Peyer's patch (tissue), 4 donors: ENCODE data around the gene PTPRN. TPM values are rescaled to one million over a fixed set of nuclear protein-coding genes. Genes with fewer than 3 reads are reported as not detected.
A peak's percentile ranks its signal among the peaks of the same experiment; 100 is the strongest.
"Not testable (repeated sequence)": the region's sequence is repeated elsewhere in the genome, so short reads cannot be mapped to it uniquely, and the experiment has no call there.

ENCODE experiments used
- DNase-seq, 3 donors: peaks; one replicate each; pipeline ENCODE4 v3.0.0-alpha.2; 2017 to 2019
- H3K27ac ChIP-seq, 4 donors: fragments of 200-600 bp; sonication (generic); one replicate each; pipeline ENCODE4 v1.5.1; 2016 to 2019
- H3K27me3 ChIP-seq, 2 donors: fragments of 200-600 bp; sonication (generic); one replicate each; pipeline ENCODE4 v1.5.1; 2019
- H3K36me3 ChIP-seq, 3 donors: fragments of 200-600 bp; sonication (generic); one replicate each; pipeline ENCODE4 v1.5.1; 2016 to 2019
- H3K4me1 ChIP-seq, 4 donors: fragments of 200-600 bp; sonication (generic); one replicate each; pipeline ENCODE4 v1.5.1; 2016 to 2019
- H3K4me3 ChIP-seq, 4 donors: fragments of 200-600 bp; sonication (generic); 1 replicate in 3 of 4; 2 replicates in 1 of 4; pipeline ENCODE4 v1.5.1; 2016 to 2019; ENCODE audit warnings: mild to moderate bottlenecking in 1 of 4
- H3K9me3 ChIP-seq, 4 donors: fragments of 200-600 bp; sonication (generic); one replicate each; pipeline ENCODE4 v1.5.1; 2016 to 2019; ENCODE audit warnings: mild to moderate bottlenecking in 1 of 4
- CTCF ChIP-seq, 6 experiments: fragments of 450-650 bp in 4 of 6; fragments of 200-600 bp in 2 of 6; sonication (generic) in 1 of 6; IDR thresholded peaks; one replicate each; pipeline ENCODE4 v1.5.1; 2017 to 2019; ENCODE audit warnings: antibody characterized with exemption in 6 of 6, mild to moderate bottlenecking in 3 of 6, moderate library complexity in 1 of 6
- POLR2A ChIP-seq, 2 donors: fragments of 450-650 bp; IDR thresholded peaks; one replicate each; pipeline ENCODE4 v1.5.1; 2017; ENCODE audit warnings: antibody characterized with exemption in 2 of 2, mild to moderate bottlenecking in 2 of 2, moderate library complexity in 2 of 2
- total RNA-seq, 4 donors: library from RNA; depleted of rRNA; stranded (reverse); fragments of >200 nt; gene quantifications; one replicate each; pipeline ENCODE4 v1.1.0, GENCODE V29; 2016

Gene PTPRN
- total RNA-seq, 4 donors from 2014 or later, result 0.88 to 4.9 (median 2.3) TPM; not detected in 1

- H3K9me3 ChIP-seq, result no peaks in the 10 kb centered on the region
- H3K4me1 ChIP-seq, result peaks cover 0 to 9% (median 0%) of the 10 kb centered on the region in 4 donors
- TF ChIP-seq CTCF (IDR thresholded peaks at IDR 0.05) (no peak), POLR2A (IDR thresholded peaks at IDR 0.05) (no peak)
- H3K36me3 ChIP-seq, result peaks cover 0 to 27% (median 0%) of the 10 kb centered on the region in 3 donors
- no peak overlapping the region for H3K4me3 ChIP-seq
- H3K27ac ChIP-seq, result no peak overlapping the region
- DNase-seq, result peak in 1 of 3 donors; percentile 21
- H3K27me3 ChIP-seq, result no peaks in the 10 kb centered on the region
These were observed 20.0 kb downstream of the PTPRN start for GRCh38 chr2:219289195-219289536.

GRCh38 chr2:219287580-219288265 lies 21.5 kb downstream of the PTPRN start:
- no peak for TF ChIP-seq CTCF (IDR thresholded peaks at IDR 0.05)
- TF ChIP-seq POLR2A (IDR thresholded peaks at IDR 0.05), result no peak
- DNase-seq, result peak in 1 of 3 donors; percentile 35
- Histone ChIP-seq H3K36me3 (peaks cover 0 to 41% (median 0%) of the 10 kb centered on the region in 3 donors), H3K27me3 (no peaks in the 10 kb centered on the region), H3K9me3 (no peaks in the 10 kb centered on the region), H3K4me1 (peaks cover 0 to 9% (median 0%) of the 10 kb centered on the region in 4 donors), H3K4me3 (no peak overlapping the region), H3K27ac (no peak overlapping the region)

GRCh38 chr2:219287116-219287440 lies 22.1 kb downstream of the PTPRN start:
- DNase-seq, result peak in 1 of 3 donors; percentile 26
- not testable (repeated sequence) for H3K27ac ChIP-seq
- H3K36me3 ChIP-seq, result peaks cover 0 to 48% (median 0%) of the 10 kb centered on the region in 3 donors

GRCh38 chr2:219286436-219287115 lies 22.6 kb downstream of the PTPRN start:
- Histone ChIP-seq H3K9me3 (no peaks in the 10 kb centered on the region), H3K27ac (no peak overlapping the region), H3K4me3 (no peak overlapping the region), H3K36me3 (peaks cover 0 to 53% (median 0%) of the 10 kb centered on the region in 3 donors), H3K4me1 (peaks cover 0 to 9% (median 0%) of the 10 kb centered on the region in 4 donors), H3K27me3 (no peaks in the 10 kb centered on the region)
- peak in 1 of 3 donors; percentile 13 for DNase-seq
- no peak for TF ChIP-seq CTCF (IDR thresholded peaks at IDR 0.05)
- no peak for TF ChIP-seq POLR2A (IDR thresholded peaks at IDR 0.05)

More at GRCh38 chr2:219287116-219287440, 22.1 kb downstream of the PTPRN start:
- not testable (repeated sequence) for H3K4me3 ChIP-seq, H3K9me3 ChIP-seq, H3K27me3 ChIP-seq, H3K4me1 ChIP-seq

GRCh38 chr2:219285894-219286425 lies 23.2 kb downstream of the PTPRN start:
- DNase-seq, result no peak
- no peak for TF ChIP-seq CTCF (IDR thresholded peaks at IDR 0.05)
- no peak for TF ChIP-seq POLR2A (IDR thresholded peaks at IDR 0.05)
- no peaks in the 10 kb centered on the region for H3K27me3 ChIP-seq

GRCh38 chr2:219285373-219285735 lies 23.8 kb downstream of the PTPRN start:
- H3K27me3 ChIP-seq, result no peaks in the 10 kb centered on the region
- no peak for TF ChIP-seq CTCF (IDR thresholded peaks at IDR 0.05)
- TF ChIP-seq POLR2A (IDR thresholded peaks at IDR 0.05), result no peak
- H3K27ac ChIP-seq, result no peak overlapping the region
- no peak overlapping the region for H3K4me3 ChIP-seq
- H3K36me3 ChIP-seq, result peaks cover 0 to 60% (median 0%) of the 10 kb centered on the region in 3 donors
- H3K9me3 ChIP-seq, result no peaks in the 10 kb centered on the region
- H3K4me1 ChIP-seq, result peaks cover 0 to 16% (median 0%) of the 10 kb centered on the region in 4 donors
- no peak for DNase-seq

More at GRCh38 chr2:219285894-219286425, 23.2 kb downstream of the PTPRN start:
- Histone ChIP-seq H3K36me3 (peaks cover 0 to 56% (median 0%) of the 10 kb centered on the region in 3 donors), H3K9me3 (no peaks in the 10 kb centered on the region), H3K27ac (no peak overlapping the region), H3K4me3 (no peak overlapping the region), H3K4me1 (peaks cover 0 to 10% (median 0%) of the 10 kb centered on the region in 4 donors)
